ENCODE data around the gene STEAP3.
"Not testable (repeated sequence)": the region's sequence is repeated elsewhere in the genome, so short reads cannot be mapped to it uniquely, and the experiment has no call there.

Gene STEAP3

GRCh38 chr2:119260646-119261492 is 37.2 kb downstream of the STEAP3 start:
- no peak for DNase-seq

- no peak for DNase-seq
Measured at GRCh38 chr2:119261493-119262225, 38.0 kb downstream of the STEAP3 start.

- DNase-seq: no peak
Measured at GRCh38 chr2:119263025-119263424, 39.4 kb downstream of the STEAP3 start.

- peak in 12 of 51 donors; percentile 9 to 42 (median 26) for DNase-seq
Measured at GRCh38 chr2:119263656-119264055, 40.0 kb downstream of the STEAP3 start.

GRCh38 chr2:119264781-119265692 is 41.4 kb downstream of the STEAP3 start:
- DNase-seq: peak in 7 of 51 donors; percentile 14 to 30 (median 23)

GRCh38 chr2:119265693-119266066 is 42.0 kb downstream of the STEAP3 start:
- no peak for DNase-seq

- no peak for DNase-seq
Measured at GRCh38 chr2:119266091-119266589, 42.5 kb downstream of the STEAP3 start.

GRCh38 chr2:119267604-119268003 is 44.0 kb downstream of the STEAP3 start:
- DNase-seq: no peak

GRCh38 chr2:119276864-119277263 is 53.2 kb downstream of the STEAP3 start:
- no peak for DNase-seq

- DNase-seq: not testable (repeated sequence)
Measured at GRCh38 chr2:119278385-119278784, 54.8 kb downstream of the STEAP3 start.

- no peak for DNase-seq
Measured at GRCh38 chr2:119278946-119279345, 55.3 kb downstream of the STEAP3 start.

- no peak for DNase-seq
Measured at GRCh38 chr2:119279666-119280065, 56.0 kb downstream of the STEAP3 start.

GRCh38 chr2:119280680-119281079 is 57.0 kb downstream of the STEAP3 start:
- no peak for DNase-seq

- no peak for DNase-seq
Measured at GRCh38 chr2:119282146-119282995, 58.7 kb downstream of the STEAP3 start.

GRCh38 chr2:119282996-119283511 is 59.4 kb downstream of the STEAP3 start:
- DNase-seq: peak in 45 of 51 donors; percentile 12 to 87 (median 66)

GRCh38 chr2:119283873-119284331 is 60.3 kb downstream of the STEAP3 start:
- DNase-seq: peak in 35 of 51 donors; percentile 14 to 78 (median 47)

GRCh38 chr2:119286661-119287060 is 63.0 kb downstream of the STEAP3 start:
- DNase-seq: no peak

GRCh38 chr2:119288576-119288975 is 64.9 kb downstream of the STEAP3 start:
- no peak for DNase-seq

GRCh38 chr2:119289093-119289492 is 65.5 kb downstream of the STEAP3 start:
- DNase-seq: no peak

GRCh38 chr2:119289642-119290041 is 66.0 kb downstream of the STEAP3 start:
- DNase-seq: no peak

Data from hypothalamus (tissue), 51 donors.